ENCODE data around the gene SEPTIN2. TPM values are rescaled to one million over a fixed set of nuclear protein-coding genes. Genes with fewer than 3 reads are reported as not detected.
A peak's percentile ranks its signal among the peaks of the same experiment; 100 is the strongest.

SEPTIN2 gene
- total and polyA plus RNA-seq, 8 donors, result 106 to 245 (median 187) TPM

DNA sequence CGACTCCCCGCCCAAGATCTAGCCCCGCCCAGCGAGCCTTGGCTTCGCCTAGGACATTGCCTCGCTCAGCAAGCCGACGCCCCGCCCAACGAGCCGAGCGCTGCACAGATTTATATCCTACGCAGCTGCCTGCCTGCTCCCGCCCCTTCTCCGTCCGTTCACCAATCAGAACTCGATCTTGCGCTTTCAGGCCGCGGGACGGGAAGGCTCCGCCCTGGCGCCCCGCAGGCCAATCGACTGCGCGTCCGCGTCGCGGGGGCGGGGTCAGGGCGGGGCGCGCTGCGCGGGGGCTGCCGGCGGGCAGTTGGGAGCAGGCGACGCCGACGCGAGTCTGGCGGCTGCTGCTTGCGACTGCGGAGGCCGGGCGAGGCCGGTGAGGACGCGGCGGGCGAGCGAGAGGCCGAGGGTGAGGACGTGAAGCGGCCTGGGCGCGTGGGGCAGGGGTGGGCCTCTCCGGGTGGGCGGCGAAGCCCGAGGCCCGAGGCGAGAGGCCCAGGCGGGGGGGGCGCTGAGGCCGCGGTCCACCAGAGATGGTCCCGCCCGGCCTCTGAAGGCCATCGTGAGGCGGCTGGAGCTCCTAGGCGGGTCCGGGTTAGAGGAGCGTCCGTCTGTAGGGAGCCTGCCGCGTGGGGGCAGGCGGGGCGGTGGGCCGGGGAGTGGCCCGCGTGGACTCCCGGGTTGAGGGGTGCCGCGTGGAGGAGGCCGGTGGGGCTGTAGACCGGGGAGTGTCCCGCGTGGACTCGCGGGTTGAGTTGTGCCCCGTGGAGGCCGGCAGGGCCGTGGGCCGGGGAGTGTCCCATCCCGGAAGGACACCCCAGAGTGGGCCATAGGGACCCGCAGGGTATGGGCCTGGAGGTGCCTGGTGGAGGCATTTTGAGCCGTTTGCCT lies 40.5 kb downstream of the SEPTIN2 start, which contains the start of gene FARP2:
Gene FARP2, plus strand, starts transcription at position 303 of the 888 bp plus-strand sequence. CDS start 16,823 bp downstream, outside the sequence.
- DNase-seq (peak; percentile 98 to 100 (median 100)), FAIRE-seq (no peak), ATAC-seq (peak; percentile 82 to 90 (median 86))
- no peaks in the 10 kb centered on the region for H3K27me3 ChIP-seq
- H3K4me1 ChIP-seq, result peaks cover 13 to 37% (median 34%) of the 10 kb centered on the region in 3 donors
- peak within 1 kb of the TSS; percentile 77 to 86 (median 82) for H3K27ac ChIP-seq
- WGBS, 2 donors, result 0% methylated on average over 80 to 101 of the region's 101 CpGs
- H3K9me3 ChIP-seq, result no peaks in the 10 kb centered on the region
- H3K4me3 ChIP-seq, result peak within 1 kb of the TSS; percentile 69 to 84 (median 82)
- H3K36me3 ChIP-seq, result peaks cover 0 to 23% (median 2%) of the 10 kb centered on the region in 3 donors
- no peak for TF ChIP-seq CTCF (IDR thresholded peaks at IDR 0.05)
- intact Hi-C loops (cut with DNase I), result loop anchor here in 1 of 3 donors (5.0 kb wide), 1 partner anchor 36 kb away; no protein-coding TSS in a partner anchor

DNA sequence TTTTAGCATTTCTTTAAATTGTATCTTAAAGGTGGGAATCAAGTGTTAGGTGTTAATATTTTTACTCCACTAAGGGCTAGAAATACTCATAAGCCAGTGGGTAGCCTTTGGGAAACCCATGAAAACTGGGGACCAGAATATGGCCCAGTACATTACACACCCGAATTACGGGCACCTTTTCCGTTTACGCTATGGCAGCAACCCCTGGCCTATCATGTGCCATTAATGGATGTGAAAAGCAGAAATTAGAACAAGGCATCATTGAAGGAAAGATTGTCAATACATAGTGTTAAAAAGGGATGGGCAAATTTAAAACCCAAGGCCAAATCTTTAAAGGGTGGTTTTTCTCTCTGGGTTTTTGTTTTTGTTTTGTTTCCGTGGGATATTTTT lies 41.1 kb downstream of the SEPTIN2 start:
- ATAC-seq (no peak), DNase-seq (no peak), FAIRE-seq (no peak)
- TF ChIP-seq CTCF (IDR thresholded peaks at IDR 0.05), result no peak
- Histone ChIP-seq H3K27ac (peak overlapping the region; percentile 77 to 86 (median 82)), H3K4me1 (peaks cover 9 to 30% (median 28%) of the 10 kb centered on the region in 3 donors), H3K9me3 (no peaks in the 10 kb centered on the region), H3K36me3 (peaks cover 0 to 20% (median 2%) of the 10 kb centered on the region in 3 donors), H3K4me3 (peak overlapping the region; percentile 69 to 84 (median 82)), H3K27me3 (no peaks in the 10 kb centered on the region)
- intact Hi-C loops (cut with DNase I), result loop anchor here in 1 of 3 donors (5.0 kb wide), 1 partner anchor 35 kb away; no protein-coding TSS in a partner anchor
- WGBS, 2 donors, result 1 to 5% methylated on average over 5 of the region's 5 CpGs

- peaks cover 9 to 24% (median 21%) of the 10 kb centered on the region in 3 donors for H3K4me1 ChIP-seq
- peak overlapping the region in 2 of 4 donors; percentile 1 to 84 for H3K27ac ChIP-seq
- intact Hi-C loops (cut with DNase I), result loop anchor here in 1 of 3 donors (5.0 kb wide), 1 partner anchor 35 kb away; no protein-coding TSS in a partner anchor
- TF ChIP-seq CTCF (IDR thresholded peaks at IDR 0.05), result no peak
- peak overlapping the region in 1 of 4 donors; percentile 80 for H3K4me3 ChIP-seq
- ATAC-seq, result no peak
- 14 to 21% methylated on average over 3 of the region's 3 CpGs for WGBS, 2 donors
- H3K36me3 ChIP-seq, result peaks cover 0 to 13% (median 2%) of the 10 kb centered on the region in 3 donors
- H3K27me3 ChIP-seq, result no peaks in the 10 kb centered on the region
- no peaks in the 10 kb centered on the region for H3K9me3 ChIP-seq
- DNase-seq, result no peak
- no peak for FAIRE-seq
Measured at GRCh38 chr2:241357531-241357930, 41.8 kb downstream of the SEPTIN2 start.

- Histone ChIP-seq H3K27ac (peak overlapping the region in 2 of 4 donors; percentile 1 to 22), H3K36me3 (peaks cover 0 to 8% (median 2%) of the 10 kb centered on the region in 3 donors), H3K4me3 (no peak overlapping the region), H3K9me3 (no peaks in the 10 kb centered on the region), H3K27me3 (no peaks in the 10 kb centered on the region), H3K4me1 (peaks cover 9 to 27% (median 20%) of the 10 kb centered on the region in 3 donors)
- no peak for DNase-seq
- ATAC-seq, result no peak
- WGBS, 2 donors, result 66% methylated on average over 5 of the region's 5 CpGs
- FAIRE-seq, result no peak
- TF ChIP-seq CTCF (IDR thresholded peaks at IDR 0.05), result no peak
- intact Hi-C loops (cut with DNase I), result loop anchor here in 1 of 3 donors (5.0 kb wide), 1 partner anchor 34 kb away; no protein-coding TSS in a partner anchor
Measured at GRCh38 chr2:241358470-241358869, 42.7 kb downstream of the SEPTIN2 start.
